ENCODE measurements around the gene LPIN3. TPM values are rescaled to one million over a fixed set of nuclear protein-coding genes. Genes with fewer than 3 reads are reported as not detected.

The LPIN3 gene
- total RNA-seq, 1 experiment from 2014 or later: 23.5 TPM

DNA sequence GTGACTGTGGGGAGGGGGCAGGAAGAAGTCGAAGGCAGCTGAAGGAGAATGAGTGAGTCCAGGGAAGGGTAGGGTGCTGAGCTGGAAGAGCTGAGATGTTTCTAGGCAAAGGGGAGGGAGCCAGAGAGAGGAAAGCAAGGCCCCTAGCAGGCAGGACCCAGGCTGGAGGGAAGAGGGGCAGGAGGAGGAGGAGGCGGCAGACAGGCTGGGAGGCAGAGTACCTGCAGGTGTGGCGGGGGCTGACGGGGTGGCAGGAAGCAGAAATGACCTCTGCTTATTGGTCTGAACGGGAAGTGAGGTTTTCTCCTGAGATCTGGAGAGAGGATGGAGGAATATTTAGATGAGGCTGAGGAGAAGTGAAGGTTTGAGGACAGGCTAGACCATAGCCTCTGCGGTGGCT lies 36.7 kb downstream of the LPIN3 start:
- peaks cover 92% of the 10 kb centered on the region for H3K27me3 Mint-ChIP-seq (ENCODE audit: unreplicated experiment)
- intact Hi-C loops (cut with micrococcal nuclease; ENCODE audit: unreplicated experiment): no loop called here
- H3K4me1 Mint-ChIP-seq (ENCODE audit: low read depth, unreplicated experiment): peaks cover 7% of the 10 kb centered on the region
- no peak overlapping the region for H3K4me3 Mint-ChIP-seq (ENCODE audit: low read depth, unreplicated experiment)
- DNase-seq: no peak
- CTCF ChIA-PET: no interaction called here
- no peaks in the 10 kb centered on the region for H3K36me3 Mint-ChIP-seq (ENCODE audit: insufficient read depth, unreplicated experiment)
- H3K9me3 Mint-ChIP-seq (ENCODE audit: low read depth, unreplicated experiment): no peaks in the 10 kb centered on the region
- no peak overlapping the region for H3K27ac Mint-ChIP-seq (ENCODE audit: unreplicated experiment)
- no TSS peak for BruUV-seq (replicated peaks)
- TF ChIP-seq, protein P1, sequence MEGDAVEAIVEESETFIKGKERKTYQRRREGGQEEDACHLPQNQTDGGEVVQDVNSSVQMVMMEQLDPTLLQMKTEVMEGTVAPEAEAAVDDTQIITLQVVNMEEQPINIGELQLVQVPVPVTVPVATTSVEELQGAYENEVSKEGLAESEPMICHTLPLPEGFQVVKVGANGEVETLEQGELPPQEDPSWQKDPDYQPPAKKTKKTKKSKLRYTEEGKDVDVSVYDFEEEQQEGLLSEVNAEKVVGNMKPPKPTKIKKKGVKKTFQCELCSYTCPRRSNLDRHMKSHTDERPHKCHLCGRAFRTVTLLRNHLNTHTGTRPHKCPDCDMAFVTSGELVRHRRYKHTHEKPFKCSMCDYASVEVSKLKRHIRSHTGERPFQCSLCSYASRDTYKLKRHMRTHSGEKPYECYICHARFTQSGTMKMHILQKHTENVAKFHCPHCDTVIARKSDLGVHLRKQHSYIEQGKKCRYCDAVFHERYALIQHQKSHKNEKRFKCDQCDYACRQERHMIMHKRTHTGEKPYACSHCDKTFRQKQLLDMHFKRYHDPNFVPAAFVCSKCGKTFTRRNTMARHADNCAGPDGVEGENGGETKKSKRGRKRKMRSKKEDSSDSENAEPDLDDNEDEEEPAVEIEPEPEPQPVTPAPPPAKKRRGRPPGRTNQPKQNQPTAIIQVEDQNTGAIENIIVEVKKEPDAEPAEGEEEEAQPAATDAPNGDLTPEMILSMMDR (IDR thresholded peaks at IDR 0.05; ENCODE audit: unreplicated experiment): no peak

DNA sequence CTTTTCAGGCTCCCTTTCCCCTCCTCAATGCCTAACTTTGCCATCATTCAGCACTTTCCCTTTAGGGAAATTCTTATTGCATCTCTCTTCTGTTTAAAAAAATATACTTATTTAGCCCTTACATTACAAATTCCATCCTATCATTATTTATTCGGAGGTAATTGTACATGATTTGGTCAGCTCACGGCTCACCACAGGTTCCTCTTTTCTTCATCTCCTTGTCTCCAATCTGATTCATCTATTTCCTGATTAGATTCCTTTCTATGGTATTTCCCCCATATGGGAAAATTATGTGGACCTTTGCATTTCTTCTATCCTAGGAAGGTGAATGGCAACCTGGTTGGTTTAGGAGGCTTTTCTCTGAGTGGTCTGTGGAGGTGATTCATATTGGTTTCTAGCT lies 38.9 kb downstream of the LPIN3 start:
- BruUV-seq (replicated peaks): no TSS peak

DNA sequence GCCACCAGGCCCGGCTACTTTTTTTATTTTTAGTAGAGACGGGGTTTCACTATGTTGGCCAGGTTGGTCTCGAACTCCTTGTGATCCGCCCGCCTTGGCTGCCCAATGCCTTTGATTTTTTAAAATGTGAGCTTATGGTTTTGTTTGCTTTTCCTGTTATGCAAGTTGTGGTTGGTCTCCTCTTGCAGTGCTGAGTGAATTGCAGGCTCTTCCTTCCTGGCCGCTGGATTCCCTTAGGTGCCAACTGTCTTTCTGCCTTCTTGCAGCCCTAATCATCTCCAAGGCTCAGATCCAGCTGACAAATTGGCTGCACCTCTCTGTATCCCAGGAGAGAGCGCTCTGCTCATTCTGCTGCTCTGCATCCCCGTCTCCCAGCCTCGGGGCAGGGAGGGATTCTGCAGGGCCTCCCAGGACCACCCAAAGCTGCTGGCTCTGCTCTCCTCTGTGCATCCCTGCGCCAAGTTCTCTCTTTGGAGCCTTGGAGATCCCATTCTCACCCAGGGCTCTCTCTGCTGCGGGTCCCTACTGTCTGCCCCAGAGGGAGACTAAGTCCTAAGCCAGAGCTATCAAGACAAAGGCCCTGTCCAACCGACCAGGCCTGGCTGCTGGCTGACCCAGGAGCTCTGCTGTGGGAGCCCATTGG lies 40.1 kb downstream of the LPIN3 start:
- no peak for DNase-seq
- intact Hi-C loops (cut with micrococcal nuclease; ENCODE audit: unreplicated experiment): no loop called here

More for the DNA sequence above, 38.9 kb downstream of the LPIN3 start:
- DNase-seq: no peak
- H3K9me3 Mint-ChIP-seq (ENCODE audit: low read depth, unreplicated experiment): no peaks in the 10 kb centered on the region
- peaks cover 92% of the 10 kb centered on the region for H3K27me3 Mint-ChIP-seq (ENCODE audit: unreplicated experiment)
- H3K27ac Mint-ChIP-seq (ENCODE audit: unreplicated experiment): no peak overlapping the region
- no peaks in the 10 kb centered on the region for H3K4me1 Mint-ChIP-seq (ENCODE audit: low read depth, unreplicated experiment)
- TF ChIP-seq, protein P1 (IDR thresholded peaks at IDR 0.05; ENCODE audit: unreplicated experiment): no peak
- CTCF ChIA-PET: interaction anchor here (2.0 kb wide), 1 partner anchor 39 kb away, joined by 7 read pairs; the partner anchor contains the start of gene LPIN3
- H3K36me3 Mint-ChIP-seq (ENCODE audit: insufficient read depth, unreplicated experiment): no peaks in the 10 kb centered on the region
- H3K4me3 Mint-ChIP-seq (ENCODE audit: low read depth, unreplicated experiment): no peak overlapping the region
- intact Hi-C loops (cut with micrococcal nuclease; ENCODE audit: unreplicated experiment): no loop called here

DNA sequence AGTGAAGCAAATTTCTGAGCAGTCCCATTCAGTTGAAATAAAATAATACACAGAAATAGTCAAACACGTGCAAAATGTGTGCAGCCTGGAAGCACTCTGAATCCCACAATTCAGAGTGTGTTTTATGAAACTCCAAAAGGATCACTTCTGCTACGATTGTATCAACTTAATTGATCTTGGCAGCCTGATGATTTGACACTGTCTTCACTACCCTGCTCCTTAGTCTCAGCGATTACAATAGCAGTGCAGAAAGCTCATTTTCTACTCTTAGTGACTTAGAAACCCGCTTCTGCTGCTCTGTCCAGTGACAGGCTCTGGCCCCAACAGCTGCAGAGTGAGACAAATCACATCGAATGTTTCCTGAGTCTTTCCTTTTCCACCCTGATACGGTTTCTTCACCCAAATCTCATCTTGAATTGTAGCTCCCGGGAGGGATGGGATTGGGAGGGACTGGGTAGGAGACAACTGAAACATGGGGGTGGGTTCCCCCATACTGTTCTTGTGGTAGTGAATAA lies 42.2 kb downstream of the LPIN3 start:
- intact Hi-C loops (cut with micrococcal nuclease; ENCODE audit: unreplicated experiment): no loop called here
- CTCF ChIA-PET: interaction anchor here (0.5 kb wide), 1 partner anchor 1356 kb away, joined by 3 read pairs; no protein-coding TSS in a partner anchor
- no peak for DNase-seq
- TF ChIP-seq, protein P1 (IDR thresholded peaks at IDR 0.05; ENCODE audit: unreplicated experiment): no peak
- no TSS peak for BruUV-seq (replicated peaks)
- Mint-ChIP-seq H3K36me3 (ENCODE audit: insufficient read depth, unreplicated experiment) (no peaks in the 10 kb centered on the region), H3K9me3 (ENCODE audit: low read depth, unreplicated experiment) (no peaks in the 10 kb centered on the region), H3K4me1 (ENCODE audit: low read depth, unreplicated experiment) (no peaks in the 10 kb centered on the region), H3K27me3 (ENCODE audit: unreplicated experiment) (peaks cover 86% of the 10 kb centered on the region), H3K27ac (ENCODE audit: unreplicated experiment) (no peak overlapping the region), H3K4me3 (ENCODE audit: low read depth, unreplicated experiment) (no peak overlapping the region)

More for the DNA sequence above, 40.1 kb downstream of the LPIN3 start:
- BruUV-seq (replicated peaks): no TSS peak
- Mint-ChIP-seq H3K4me3 (ENCODE audit: low read depth, unreplicated experiment) (no peak overlapping the region), H3K9me3 (ENCODE audit: low read depth, unreplicated experiment) (no peaks in the 10 kb centered on the region), H3K36me3 (ENCODE audit: insufficient read depth, unreplicated experiment) (no peaks in the 10 kb centered on the region), H3K4me1 (ENCODE audit: low read depth, unreplicated experiment) (no peaks in the 10 kb centered on the region), H3K27ac (ENCODE audit: unreplicated experiment) (no peak overlapping the region), H3K27me3 (ENCODE audit: unreplicated experiment) (peaks cover 89% of the 10 kb centered on the region)
- CTCF ChIA-PET: interaction anchor here (0.7 to 2.0 kb wide), 2 partner anchors 40 to 663 kb away, joined by 3 to 7 read pairs; partner anchors contain the start of gene LPIN3
- TF ChIP-seq, protein P1 (IDR thresholded peaks at IDR 0.05; ENCODE audit: unreplicated experiment): no peak

Measured in Calu3 (cell line).